Measurements from ENCODE around the gene ADA.

GRCh38 chr20:44657875-44658274 lies 6.4 kb upstream of the ADA start:
- TF ChIP-seq UBTF (CRISPR knock-in tag; IDR thresholded peaks at IDR 0.05) (no peak), ZKSCAN1 (IDR thresholded peaks at IDR 0.05; ENCODE audit: low read length) (no peak), REST (IDR thresholded peaks at IDR 0.05; ENCODE audit: borderline replicate concordance in 1 of 2, low read depth in 1 of 2, low read length in 2 of 2) (no peak), TARDBP (CRISPR knock-in tag; IDR thresholded peaks at IDR 0.05) (no peak), NR2F6 (IDR thresholded peaks at IDR 0.05) (no peak), NR2F6 (CRISPR knock-in tag; IDR thresholded peaks at IDR 0.05) (no peak), EZH2 (conservative IDR thresholded peaks at IDR 0.05; ENCODE audit: low read depth, low read length) (no peak), POLR2A (IDR thresholded peaks at IDR 0.05; ENCODE audit: insufficient read depth in 1 of 2, low read depth in 2 of 2, low read length in 2 of 2) (no peak), ZHX2 (IDR thresholded peaks at IDR 0.05; ENCODE audit: low read depth) (no peak), ZHX2 (CRISPR knock-in tag; IDR thresholded peaks at IDR 0.05; ENCODE audit: borderline replicate concordance) (no peak), ZBTB44 (CRISPR knock-in tag; IDR thresholded peaks at IDR 0.05) (no peak), CTCF (CRISPR knock-in tag; IDR thresholded peaks at IDR 0.05) (no peak)

Data from HepG2 (cell line).